GM19467 (cell line): Measurements from ENCODE around the gene FCHSD2.

Source experiments
- ATAC-seq: cut with Tn5 transposase; IDR thresholded peaks from one replicate; pipeline ENCODE4 v1.9.1; 2021; ENCODE audit warnings: mild to moderate bottlenecking, moderate library complexity; ENCODE audit not compliant: unreplicated experiment

The FCHSD2 gene

DNA sequence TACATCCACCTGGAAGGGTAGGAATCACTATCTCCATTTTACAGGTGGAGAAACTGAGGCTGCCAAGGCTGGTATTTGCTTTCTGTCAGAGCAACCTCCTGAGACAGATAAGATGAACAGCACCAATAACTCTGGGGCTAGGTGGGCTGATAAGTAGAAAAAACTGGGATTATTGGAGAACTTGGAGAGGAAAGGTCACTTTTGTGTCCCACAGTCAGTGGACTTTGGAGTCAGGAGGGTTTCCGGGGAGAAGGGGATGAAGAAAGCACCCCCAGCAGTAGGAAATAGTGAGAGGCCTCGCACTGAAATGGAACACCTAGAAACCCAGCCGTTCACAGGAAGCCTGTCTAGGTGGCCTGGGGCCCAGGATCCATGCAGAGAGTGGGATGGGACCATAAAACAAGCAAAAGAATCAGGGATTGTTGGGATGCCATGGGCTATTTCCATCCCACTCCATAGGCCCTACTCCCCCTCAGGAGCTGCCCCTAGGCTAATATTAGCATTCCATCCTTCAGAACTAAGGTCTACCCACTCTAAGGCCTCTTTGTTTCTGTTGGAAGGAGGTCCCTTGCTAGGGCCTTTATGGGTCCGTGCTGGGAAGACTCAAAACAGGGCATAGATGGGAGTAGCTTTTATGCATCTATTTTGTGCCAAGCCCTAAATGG is 31.0 kb upstream of the FCHSD2 start:
- ATAC-seq, result no peak

DNA sequence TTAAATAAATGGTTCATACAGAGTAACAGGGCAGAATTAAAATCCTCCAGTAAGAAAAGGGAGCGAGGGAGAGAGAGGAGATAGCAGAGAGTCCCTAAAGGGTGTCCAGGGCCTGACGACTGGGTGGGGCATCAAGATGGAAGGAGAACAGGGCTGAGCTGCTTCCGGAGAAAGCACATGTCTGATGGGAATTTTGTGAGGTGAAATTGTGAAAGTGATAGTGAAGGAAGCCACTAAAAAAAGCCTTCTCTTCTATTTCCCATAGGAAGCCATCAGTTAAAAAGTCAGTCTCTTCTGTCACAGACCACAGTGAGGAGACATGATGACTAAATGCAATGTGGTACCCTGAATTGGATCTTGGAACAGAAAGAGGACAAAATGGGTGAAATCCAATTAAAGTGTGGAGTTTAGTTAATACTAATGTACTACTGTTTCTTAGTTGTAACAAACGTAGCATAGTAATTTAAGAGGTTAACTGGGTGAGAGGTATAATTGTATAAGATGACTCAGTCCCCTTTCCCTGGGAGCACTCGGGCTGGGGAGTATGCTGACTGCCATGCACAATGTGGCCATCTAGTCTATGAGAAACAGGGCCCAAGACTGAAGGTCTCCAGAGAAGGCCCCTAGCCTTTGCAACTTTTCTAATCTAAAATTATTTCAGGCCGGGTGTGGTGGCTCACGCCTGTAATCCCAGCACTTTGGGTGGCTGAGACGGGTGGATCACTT is 29.5 kb upstream of the FCHSD2 start:
- no peak for ATAC-seq

DNA sequence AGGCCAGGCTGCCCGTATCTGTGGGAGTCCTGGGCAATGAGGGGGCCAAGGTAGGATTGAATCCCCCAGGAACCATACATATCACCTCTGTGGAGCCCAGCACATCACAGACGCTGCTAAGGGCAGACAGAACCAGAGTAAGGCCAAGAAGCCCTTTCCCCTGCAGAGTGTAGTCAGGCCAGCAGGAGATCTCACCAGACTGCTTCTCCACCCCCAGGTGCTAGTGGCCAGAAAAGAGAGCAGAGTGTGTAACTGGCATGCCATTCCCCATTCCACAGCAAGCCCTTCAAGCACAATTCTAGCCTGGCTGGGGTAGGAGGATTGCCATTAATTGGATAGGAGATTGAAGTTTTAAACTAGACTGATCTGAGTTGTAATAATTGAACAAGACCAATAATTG is 28.0 kb upstream of the FCHSD2 start:
- no peak for ATAC-seq

DNA sequence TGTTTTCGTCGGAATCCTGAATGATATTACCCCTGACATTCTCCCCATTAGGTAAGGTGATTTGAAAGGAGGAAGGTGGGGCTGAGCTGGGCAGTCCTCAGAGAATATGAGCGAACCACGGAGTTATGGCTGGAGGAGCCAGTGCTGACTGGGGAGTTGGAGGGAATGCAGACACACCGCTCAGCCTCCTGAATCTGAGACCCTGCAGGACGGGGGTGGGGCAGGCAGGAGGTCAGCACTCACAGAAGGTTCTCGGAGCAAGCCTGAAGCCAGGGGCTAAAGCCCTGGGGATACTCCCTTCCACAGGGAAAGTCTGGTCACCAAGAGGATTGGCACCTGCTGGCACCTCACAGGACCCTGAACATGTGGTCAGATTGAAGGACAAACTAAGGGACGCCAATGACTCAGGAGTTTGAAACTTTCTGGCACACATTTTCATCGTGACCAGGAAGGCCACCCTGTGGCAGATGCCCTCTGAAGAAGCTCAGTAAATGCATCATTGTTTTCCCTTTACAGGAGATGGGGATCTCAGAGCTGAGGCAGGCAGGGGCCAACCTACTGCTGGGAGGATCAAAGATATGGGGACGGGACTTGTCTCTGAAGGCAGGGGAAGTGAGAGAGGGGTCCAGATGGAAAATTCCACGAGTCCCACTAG is 26.9 kb upstream of the FCHSD2 start:
- no peak for ATAC-seq

DNA sequence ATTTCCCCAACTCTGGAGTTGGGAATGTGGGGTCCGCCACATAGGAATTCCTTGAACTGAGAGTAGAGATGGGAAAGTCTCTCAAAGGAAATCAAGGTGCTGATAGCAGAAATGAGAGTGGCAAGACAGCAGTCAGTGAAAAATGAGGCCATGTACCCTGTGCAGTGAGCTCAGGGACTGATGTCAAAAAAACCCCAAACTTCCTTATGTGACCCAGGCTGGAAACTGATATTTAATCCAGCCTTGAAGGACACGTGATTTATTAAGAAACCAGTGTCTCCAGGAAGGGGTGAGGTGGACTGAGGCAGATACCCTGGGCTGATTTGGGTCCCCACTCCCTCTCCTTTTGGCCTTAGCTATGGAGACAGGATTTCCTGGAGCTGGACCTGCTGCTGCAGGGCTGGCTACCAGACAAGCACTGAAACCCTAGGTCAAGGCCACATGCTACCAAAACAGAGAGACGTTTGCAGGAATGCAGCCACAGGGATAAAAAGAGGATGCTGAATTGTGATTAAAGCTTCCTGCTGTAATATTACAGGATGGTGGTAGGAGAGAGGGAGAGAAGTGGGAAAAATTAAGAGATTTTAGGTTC is 25.3 kb upstream of the FCHSD2 start:
- no peak for ATAC-seq

DNA sequence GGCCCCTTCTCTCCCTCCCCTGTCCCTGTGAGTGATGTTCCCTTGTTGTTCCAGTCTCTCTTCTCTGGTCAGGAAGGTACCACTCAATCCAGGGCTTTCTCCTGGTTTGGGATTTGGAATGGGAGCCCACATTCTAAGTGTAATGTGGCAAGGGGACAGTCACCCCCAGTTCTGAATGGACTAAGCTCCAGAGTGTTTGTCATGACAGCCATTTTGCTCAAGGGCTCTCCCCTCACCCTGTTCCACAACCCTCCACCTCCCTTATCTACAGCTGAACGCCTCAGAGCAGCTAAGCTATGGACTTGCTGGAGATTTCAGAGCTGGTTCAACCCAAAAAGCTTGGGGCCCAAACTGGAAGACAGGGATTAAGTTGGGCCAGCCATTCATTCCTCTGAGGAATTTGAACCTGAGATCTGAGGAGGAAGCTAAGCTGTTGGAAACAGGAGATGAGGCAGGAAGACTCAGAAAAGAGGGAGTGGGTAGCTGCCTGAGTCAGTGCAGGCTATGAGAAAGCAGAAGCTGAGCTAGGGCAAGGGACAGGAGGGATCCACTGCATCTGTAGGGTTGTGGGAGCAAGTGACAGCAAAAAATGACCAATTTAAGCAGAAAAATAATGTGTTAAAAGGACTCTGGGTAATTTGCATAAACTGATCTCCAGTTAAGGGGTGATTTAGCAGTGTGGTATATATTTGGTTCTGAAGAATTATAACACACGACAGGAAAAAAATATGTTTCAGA is 22.9 kb upstream of the FCHSD2 start:
- no peak for ATAC-seq

DNA sequence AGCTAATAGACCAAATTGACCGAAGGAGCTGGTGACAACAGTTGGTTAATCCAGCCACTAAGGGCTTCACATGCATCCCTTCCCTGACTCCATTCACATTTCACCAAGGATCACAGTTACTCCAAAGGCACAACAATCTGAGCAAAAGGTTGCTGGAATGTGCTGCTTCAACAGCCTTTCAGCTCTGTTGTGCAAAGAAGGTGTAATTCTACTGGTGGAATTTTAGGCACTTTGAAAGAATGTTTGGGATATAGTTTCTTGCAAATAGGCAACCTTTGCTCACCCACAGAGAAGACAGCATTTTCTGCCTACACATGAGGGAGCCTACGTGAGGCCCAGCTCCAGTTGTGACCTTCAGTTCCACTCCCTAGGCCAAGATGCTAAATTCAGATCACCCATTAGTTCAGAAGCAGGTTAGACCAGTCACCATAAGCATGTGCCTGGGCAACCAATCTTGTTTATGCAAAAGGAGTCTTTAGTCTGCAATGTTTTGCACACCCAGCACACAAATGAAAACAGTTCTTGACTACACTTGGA is 21.6 kb upstream of the FCHSD2 start:
- ATAC-seq, result no peak

DNA sequence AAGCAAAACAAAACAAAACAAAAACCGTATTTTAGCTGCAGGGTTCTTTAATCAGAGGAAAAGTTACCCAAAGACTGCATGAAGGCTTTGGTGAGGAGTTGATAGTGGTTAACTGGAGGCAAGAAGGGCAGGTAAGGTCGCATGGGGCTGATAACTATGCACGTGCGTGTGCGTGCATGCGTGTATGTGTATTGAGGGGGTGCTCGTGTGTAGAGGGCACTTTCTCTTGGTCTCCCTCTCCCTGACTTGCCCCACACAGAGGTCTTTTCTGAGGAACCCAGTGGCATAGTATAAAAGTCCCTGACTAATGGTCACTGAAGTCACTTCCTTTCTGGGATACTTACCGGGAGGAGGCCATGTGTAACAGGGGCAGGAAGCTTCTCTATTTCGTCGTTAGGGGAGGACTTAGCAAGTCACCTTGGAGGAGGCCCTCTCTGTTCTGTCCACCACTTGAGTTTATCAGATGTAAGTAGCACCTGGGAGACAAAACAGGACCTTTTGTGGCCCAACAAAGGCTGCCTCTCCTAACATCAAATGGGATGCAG is 20.1 kb upstream of the FCHSD2 start:
- ATAC-seq, result no peak

DNA sequence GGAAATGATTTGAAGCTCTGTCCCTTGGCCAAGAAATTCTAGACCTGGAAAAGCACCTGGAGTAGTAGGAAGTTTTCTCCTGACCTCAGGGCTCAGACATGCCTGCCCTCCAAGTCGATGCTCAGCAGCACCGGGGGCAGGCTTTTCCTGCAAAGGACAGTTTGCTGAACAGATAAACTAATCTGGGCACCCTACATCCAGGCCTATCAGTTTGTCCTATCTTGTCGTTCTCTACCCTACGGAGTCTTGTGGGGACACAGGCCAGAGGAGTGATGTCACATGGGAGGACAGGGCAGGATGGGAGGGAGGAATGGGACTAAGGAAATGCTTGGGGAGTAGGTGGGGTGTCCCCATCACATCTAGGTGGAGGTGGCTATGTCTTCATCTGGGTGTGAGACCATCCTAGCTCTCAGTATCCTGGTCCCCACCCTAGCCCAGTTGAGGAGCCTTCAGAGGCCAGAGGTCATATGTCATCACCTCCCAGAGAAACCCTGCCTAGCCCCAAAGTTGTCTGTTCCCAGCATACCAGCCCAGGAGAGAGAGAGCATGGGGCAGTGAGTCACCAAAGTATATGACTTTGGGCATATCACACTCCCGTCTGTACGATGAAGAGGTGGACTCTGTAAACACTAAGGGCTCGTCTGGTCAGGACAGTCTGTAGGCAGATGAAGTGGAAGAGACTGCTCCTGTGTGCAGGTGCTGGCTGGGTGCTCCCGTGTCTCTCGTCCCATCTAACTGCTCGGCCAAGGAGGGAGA is 18.1 kb upstream of the FCHSD2 start:
- no peak for ATAC-seq

DNA sequence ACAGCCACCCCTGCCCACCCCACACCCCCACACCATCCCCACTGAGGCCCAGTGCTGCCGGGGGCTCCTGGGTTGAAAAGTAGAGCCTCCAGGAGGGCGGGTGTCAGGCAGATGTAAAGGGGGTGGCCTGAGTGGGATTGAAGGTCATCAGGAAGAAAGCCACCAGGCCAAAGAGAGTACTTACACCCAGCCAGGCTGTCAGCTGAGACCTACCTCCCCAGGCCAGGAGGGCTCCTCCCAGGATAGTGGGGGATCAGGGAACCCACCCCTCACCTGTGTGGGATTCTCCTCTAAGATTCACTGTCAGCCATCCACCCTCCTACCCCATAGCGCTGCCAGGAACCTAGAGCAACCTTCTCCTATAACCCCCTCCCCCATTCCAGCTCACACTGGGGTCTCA is 17.2 kb upstream of the FCHSD2 start:
- no peak for ATAC-seq

DNA sequence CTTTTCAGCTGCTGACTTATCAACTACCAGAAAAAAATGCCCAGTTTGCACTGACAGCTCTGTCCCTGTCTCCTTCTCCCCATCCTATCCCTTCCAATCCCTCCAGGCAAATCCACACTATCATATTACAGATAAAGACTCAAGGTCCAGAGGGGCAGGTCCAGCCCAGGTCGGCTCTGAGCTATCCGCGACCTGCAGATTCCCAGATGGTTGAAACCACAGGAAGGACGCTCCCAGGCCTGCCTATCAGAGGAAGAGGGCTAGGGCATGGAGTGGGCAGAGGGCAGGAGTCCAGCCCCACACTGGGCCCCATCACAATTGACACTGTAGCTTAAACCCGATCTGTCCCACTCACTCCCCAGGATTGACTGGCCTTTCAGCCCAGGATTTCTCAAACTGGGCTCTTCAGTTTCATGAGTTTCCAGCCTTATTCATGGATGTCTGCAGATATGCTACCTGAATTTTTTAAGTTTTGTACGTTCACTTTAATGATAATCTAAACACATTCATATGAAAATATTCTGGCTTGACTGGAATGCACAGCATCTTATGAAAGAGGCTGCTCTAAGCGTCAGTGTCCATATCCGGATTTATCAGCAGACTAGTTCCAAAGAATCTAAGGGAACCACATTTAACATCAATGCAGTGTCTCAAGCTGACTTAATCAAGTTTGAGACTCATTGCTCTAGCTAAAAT is 16.4 kb upstream of the FCHSD2 start:
- ATAC-seq, result no peak

DNA sequence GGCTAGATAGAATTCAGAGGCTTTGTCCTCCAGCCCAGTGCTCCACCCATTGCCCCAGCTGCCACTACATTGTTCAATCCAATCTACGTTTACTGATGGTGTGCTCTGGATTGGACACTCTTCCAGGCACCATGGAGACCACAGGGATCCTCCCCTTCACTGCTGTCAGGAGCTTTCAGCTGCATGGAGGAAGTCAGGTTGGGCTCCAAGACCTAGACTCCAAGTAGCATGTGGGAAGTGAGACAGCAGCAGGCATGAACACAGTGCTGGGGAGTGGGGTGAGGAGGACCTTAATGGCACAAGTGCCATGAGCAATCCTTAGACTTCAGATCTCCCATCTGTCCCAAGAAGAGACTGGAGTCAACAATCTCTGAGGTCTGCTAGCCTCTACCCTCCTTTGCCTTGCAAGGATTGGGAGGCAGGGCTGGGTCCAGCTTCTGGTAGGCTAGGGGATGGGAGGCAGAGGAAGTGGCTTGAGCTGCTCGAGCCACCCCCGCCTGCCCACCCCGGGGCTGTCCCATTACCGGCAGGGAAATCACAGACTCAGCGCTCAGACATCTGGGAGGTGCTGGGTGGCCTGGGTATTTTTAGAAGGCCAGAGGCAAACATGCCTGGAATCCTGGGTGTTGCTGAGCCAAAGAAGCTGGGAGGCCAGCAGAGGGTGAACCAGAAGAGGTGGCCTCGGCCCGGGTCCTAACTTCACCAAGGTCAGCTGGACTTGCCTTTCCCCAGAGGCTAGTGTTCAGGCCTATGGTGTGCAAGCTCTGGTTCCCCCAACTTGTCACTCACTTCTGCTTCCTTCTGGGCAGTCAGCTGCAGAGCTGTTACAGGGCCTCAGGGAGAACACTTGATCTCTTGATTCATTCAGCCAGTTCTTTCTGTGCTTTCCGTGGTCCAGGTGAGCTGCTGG is 15.2 kb upstream of the FCHSD2 start:
- ATAC-seq, result no peak

DNA sequence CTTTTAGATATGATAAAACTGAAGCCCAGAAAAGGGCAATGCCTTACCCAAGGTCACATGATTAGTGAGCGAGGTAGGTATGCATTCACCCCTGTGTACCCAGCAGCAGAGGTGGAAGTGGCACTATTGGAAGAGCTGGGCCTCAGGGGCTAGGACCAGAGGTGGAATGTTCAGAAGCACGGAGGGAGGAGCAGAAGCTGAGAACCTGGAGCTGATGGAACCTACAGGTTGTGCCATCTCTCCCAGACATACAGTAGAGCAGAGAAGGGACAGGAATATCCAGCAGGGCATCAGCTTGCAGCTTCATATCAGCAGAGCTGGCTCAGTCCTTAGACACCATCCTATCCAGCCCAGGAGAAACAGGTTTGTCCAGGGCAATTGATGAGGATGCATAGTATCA is 14.6 kb upstream of the FCHSD2 start:
- ATAC-seq, result no peak

DNA sequence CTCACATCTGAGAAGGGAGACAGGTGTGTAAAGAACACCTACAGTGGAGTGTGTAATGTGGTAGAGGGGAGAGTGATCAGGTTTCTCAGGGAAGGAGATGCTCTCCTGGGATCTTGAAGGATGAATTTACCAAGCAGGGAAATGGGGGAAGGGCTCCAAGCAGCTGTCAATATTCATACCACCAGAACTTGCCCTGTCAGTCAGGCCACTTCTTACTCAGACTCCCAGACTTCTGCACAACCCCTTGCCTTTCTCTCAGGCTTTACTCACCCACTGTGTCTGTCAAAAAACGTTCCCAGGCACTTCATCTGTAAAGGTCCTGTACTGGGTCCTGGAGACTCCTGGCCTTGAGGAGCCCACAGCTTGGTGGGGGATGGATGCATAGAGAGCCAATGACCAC is 14.0 kb upstream of the FCHSD2 start:
- ATAC-seq, result no peak

DNA sequence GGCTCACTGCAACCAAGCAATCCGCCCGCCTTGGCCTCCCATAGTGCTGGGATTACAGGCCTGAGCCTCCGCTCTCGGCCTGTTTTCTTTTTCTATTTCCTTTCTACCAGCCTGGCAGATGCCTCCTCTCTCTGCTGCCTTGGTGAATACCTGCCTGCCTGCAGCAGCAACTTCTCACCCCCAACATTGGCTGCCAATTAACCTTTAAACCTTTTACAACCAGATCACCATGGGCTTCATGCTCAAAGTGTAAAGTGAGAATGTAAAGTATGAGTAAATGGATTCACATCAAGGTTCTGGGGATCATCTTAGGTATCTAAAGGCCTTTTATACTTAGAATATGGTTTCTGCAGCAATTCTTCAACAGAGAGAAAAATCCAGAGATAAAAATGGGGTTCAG is 13.0 kb upstream of the FCHSD2 start:
- ATAC-seq, result no peak

DNA sequence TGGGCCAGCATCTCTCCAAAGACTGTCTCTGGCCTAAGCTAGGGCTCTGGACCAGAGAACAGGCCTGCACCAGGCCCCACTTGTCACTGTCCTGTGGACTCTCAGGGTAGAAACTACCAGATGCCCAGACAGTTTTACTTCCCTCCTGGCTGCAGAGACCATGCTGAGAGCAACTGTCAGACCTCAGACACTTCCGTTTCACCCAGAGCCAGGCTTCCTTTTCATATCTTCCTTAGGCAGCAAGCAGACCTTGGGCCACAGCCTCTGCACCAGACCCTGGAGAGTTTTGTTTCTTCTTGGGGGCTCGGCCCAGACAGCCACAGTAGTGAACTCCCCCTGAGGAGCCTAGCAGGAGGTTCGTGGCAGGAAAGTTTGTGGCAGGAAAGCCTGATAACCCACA is 12.1 kb upstream of the FCHSD2 start:
- ATAC-seq, result peak; percentile 46

DNA sequence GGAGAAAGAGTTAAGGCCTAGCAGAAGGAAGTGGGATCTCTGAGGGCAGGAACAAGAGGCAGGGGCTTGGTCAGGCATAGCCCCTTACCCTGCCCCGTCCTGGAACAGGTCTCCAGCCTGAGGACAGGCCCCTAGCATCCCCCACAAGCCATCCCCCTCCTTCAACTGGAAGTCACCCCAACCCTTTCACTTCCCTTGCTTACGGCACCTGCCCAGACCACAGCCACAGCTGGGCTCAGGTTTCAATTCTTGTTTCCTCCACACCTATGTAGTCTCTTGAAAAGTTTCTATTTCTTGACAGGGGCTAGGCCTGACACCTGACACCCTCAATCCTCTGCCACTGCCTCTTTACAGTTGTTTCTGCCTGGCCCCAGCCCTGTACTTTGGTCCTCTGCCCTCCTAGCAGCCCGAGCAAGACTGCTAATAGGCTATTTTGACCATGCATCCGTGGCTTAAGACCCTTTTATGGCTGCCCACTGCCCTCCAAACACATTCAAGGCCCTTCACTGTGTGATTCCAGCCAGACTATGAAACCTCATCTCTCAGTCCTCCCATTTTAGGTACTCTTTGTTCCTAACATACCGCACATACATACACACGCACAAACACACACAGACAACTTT is 10.9 kb upstream of the FCHSD2 start:
- peak; percentile 55 for ATAC-seq
